Mesendoderm (in vitro differentiated cells): ENCODE data around the gene NDUFS1. TPM values are rescaled to one million over a fixed set of nuclear protein-coding genes. Genes with fewer than 3 reads are reported as not detected.

Experiments
- DNase-seq: peaks from one replicate; pipeline ENCODE4 v3.0.0; 2013
- H2AK5ac ChIP-seq: 2 replicates; pipeline ENCODE4 v1.6.1; 2013; ENCODE audit warnings: low read length, inconsistent platforms
- H2BK120ac ChIP-seq: 2 replicates; pipeline ENCODE4 v1.6.1; 2013; ENCODE audit warnings: low read depth, mild to moderate bottlenecking, low read length, moderate library complexity, mixed read lengths
- H2BK15ac ChIP-seq: replicated peaks from 2 replicates; pipeline ENCODE4 v1.6.1; 2013; ENCODE audit warnings: low read depth, mild to moderate bottlenecking, moderate library complexity
- H2BK5ac ChIP-seq: 2 replicates; pipeline ENCODE4 v1.6.1; 2013; ENCODE audit warnings: low read length, inconsistent platforms
- H3K18ac ChIP-seq: 2 replicates; pipeline ENCODE4 v1.6.1; 2013; ENCODE audit warnings: mild to moderate bottlenecking, low read length, mixed read lengths
- H3K23ac ChIP-seq: one replicate; pipeline ENCODE4 v1.6.1; 2013; ENCODE audit warnings: low read length
- H3K27ac ChIP-seq: 2 replicates; pipeline ENCODE4 v1.5.1; 2013; ENCODE audit warnings: low read depth, mild to moderate bottlenecking, inconsistent platforms, low read length, moderate library complexity
- H3K27me3 ChIP-seq: 2 replicates; pipeline ENCODE4 v1.6.1; 2013; ENCODE audit warnings: low read length, control low read depth, mild to moderate bottlenecking, inconsistent platforms; ENCODE audit not compliant: insufficient read depth, poor library complexity
- H3K36me3 ChIP-seq: 2 replicates; pipeline ENCODE4 v1.6.1; 2013; ENCODE audit warnings: low read length, inconsistent platforms; ENCODE audit not compliant: control insufficient read depth, insufficient read depth
- H3K4ac ChIP-seq: one replicate; pipeline ENCODE4 v1.6.1; 2013; ENCODE audit warnings: low read depth, mild to moderate bottlenecking, low read length, moderate library complexity
- H3K4me1 ChIP-seq: 2 replicates; pipeline ENCODE4 v1.6.1; 2013; ENCODE audit warnings: low read depth, low read length, inconsistent platforms; ENCODE audit not compliant: control insufficient read depth
- H3K4me2 ChIP-seq: 2 replicates; pipeline ENCODE4 v1.6.1; 2013; ENCODE audit warnings: low read length
- H3K4me3 ChIP-seq: 2 replicates; pipeline ENCODE4 v1.5.1; 2013; ENCODE audit warnings: mild to moderate bottlenecking, low read length
- H3K56ac ChIP-seq: one replicate; pipeline ENCODE4 v1.6.1; 2013; ENCODE audit warnings: low read length
- H3K79me1 ChIP-seq: 2 replicates; pipeline ENCODE4 v1.6.1; 2013; ENCODE audit warnings: low read length, inconsistent platforms
- H3K79me2 ChIP-seq: 2 replicates; pipeline ENCODE4 v1.6.1; 2013; ENCODE audit warnings: mild to moderate bottlenecking, low read length; ENCODE audit not compliant: control insufficient read depth, insufficient read depth
- H3K9ac ChIP-seq: 2 replicates; pipeline ENCODE4 v1.6.1; 2013; ENCODE audit warnings: low read length, inconsistent platforms
- H4K5ac ChIP-seq: one replicate; pipeline ENCODE4 v1.6.1; 2013; ENCODE audit warnings: low read length
- H4K8ac ChIP-seq: one replicate; pipeline ENCODE4 v1.6.1; 2013; ENCODE audit warnings: low read depth, mild to moderate bottlenecking, control low read depth, low read length, moderate library complexity
- WGBS: extraction: QIAGEN DNeasy Blood & Tissue Kit; methylation state at CpG from one replicate; pipeline ENCODE4 v1.1.7; 2013; ENCODE audit warnings: low lambda C conversion rate, missing lambda C conversion rate; ENCODE audit not compliant: insufficient coverage; ENCODE audit errors: extremely low coverage; 5-methylcytosine and 5-hydroxymethylcytosine counted together
- small RNA-seq: library from polyadenylated mRNA; stranded (forward); fragments of <200 nt; extraction: miRNeasy Mini kit (QIAGEN cat#:217004); gene quantifications from one replicate; pipeline ENCODE3, GENCODE V24; 2013; ENCODE audit not compliant: insufficient read depth

The NDUFS1 gene

GRCh38 chr2:206071807-206072206 lies 87.4 kb downstream of the NDUFS1 start:
- Histone ChIP-seq H2AK5ac (no peak overlapping the region), H3K4ac (no peak overlapping the region), H4K5ac (no peak overlapping the region), H2BK15ac (no peak overlapping the region), H3K9ac (no peak overlapping the region), H3K79me1 (no peaks in the 10 kb centered on the region), H3K27ac (no peak overlapping the region), H3K4me1 (no peaks in the 10 kb centered on the region), H3K4me3 (no peak overlapping the region), H3K23ac (no peak overlapping the region), H3K4me2 (no peak overlapping the region), H2BK120ac (no peak overlapping the region), H3K27me3 (no peaks in the 10 kb centered on the region), H3K36me3 (no peaks in the 10 kb centered on the region), H3K18ac (no peak overlapping the region), H2BK5ac (no peak overlapping the region), H3K56ac (no peak overlapping the region), H4K8ac (no peak overlapping the region), H3K79me2 (peaks cover 49% of the 10 kb centered on the region)
- DNase-seq = no peak
- no CpG with 5 or more reads among the region's 1 CpG for WGBS

- no peak for DNase-seq
- no CpG with 5 or more reads among the region's 2 CpGs for WGBS
- Histone ChIP-seq H3K4ac (no peak overlapping the region), H3K4me1 (no peaks in the 10 kb centered on the region), H3K4me3 (no peak overlapping the region), H3K27ac (no peak overlapping the region), H3K79me2 (peaks cover 44% of the 10 kb centered on the region), H4K8ac (no peak overlapping the region), H2BK5ac (no peak overlapping the region), H3K9ac (no peak overlapping the region), H3K27me3 (no peaks in the 10 kb centered on the region), H3K23ac (no peak overlapping the region), H2BK15ac (no peak overlapping the region), H3K79me1 (no peaks in the 10 kb centered on the region), H2AK5ac (no peak overlapping the region), H4K5ac (no peak overlapping the region), H3K56ac (no peak overlapping the region), H2BK120ac (no peak overlapping the region), H3K4me2 (no peak overlapping the region), H3K18ac (no peak overlapping the region), H3K36me3 (no peaks in the 10 kb centered on the region)
Observed at GRCh38 chr2:206069417-206069816, 89.8 kb downstream of the NDUFS1 start.

- Histone ChIP-seq H3K4ac (no peak overlapping the region), H3K36me3 (no peaks in the 10 kb centered on the region), H3K18ac (no peak overlapping the region), H3K79me1 (no peaks in the 10 kb centered on the region), H4K5ac (no peak overlapping the region), H3K27me3 (no peaks in the 10 kb centered on the region), H3K79me2 (peaks cover 37% of the 10 kb centered on the region), H3K4me1 (no peaks in the 10 kb centered on the region), H3K4me2 (no peak overlapping the region), H2BK15ac (no peak overlapping the region), H3K56ac (no peak overlapping the region), H4K8ac (no peak overlapping the region), H2AK5ac (no peak overlapping the region), H3K4me3 (no peak overlapping the region), H3K23ac (no peak overlapping the region), H2BK5ac (no peak overlapping the region), H3K27ac (no peak overlapping the region), H2BK120ac (no peak overlapping the region), H3K9ac (no peak overlapping the region)
- no CpG with 5 or more reads among the region's 1 CpG for WGBS
- no peak for DNase-seq
Observed at GRCh38 chr2:206068207-206068606, 91.0 kb downstream of the NDUFS1 start.

Small RNA genes within 50 kb of the gene (small RNA-seq; reads per million reads assigned to genes)
- not detected for gene RF00134
- gene RF02271 = not detected
- gene SNORA41 = not detected
- 0.54 reads per million for gene SNORD51
